GM21825 (cell line): Measurements from ENCODE around the gene SOBP.
A peak's percentile ranks its signal among the peaks of the same experiment; 100 is the strongest.

Experiments
- ATAC-seq: cut with Tn5 transposase; IDR thresholded peaks from one replicate; pipeline ENCODE4 v1.9.1; 2021; ENCODE audit warnings: mild to moderate bottlenecking, moderate library complexity; ENCODE audit not compliant: unreplicated experiment

SOBP gene

GRCh38 chr6:107611094-107611810, 121.3 kb downstream of the SOBP start:
- ATAC-seq, result no peak

GRCh38 chr6:107612762-107613415, 123.0 kb downstream of the SOBP start:
- ATAC-seq, result no peak

- no peak for ATAC-seq
Observed at GRCh38 chr6:107613651-107614379, 123.9 kb downstream of the SOBP start.

- no peak for ATAC-seq
Observed at GRCh38 chr6:107614828-107615227, 124.9 kb downstream of the SOBP start.

- no peak for ATAC-seq
Observed at GRCh38 chr6:107616775-107617174, 126.9 kb downstream of the SOBP start.

- no peak for ATAC-seq
Observed at GRCh38 chr6:107617341-107617932, 127.5 kb downstream of the SOBP start.

- peak; percentile 99 for ATAC-seq
Observed at GRCh38 chr6:107618672-107619071, 128.8 kb downstream of the SOBP start.

- ATAC-seq, result no peak
Observed at GRCh38 chr6:107620732-107621131, 130.8 kb downstream of the SOBP start.

- ATAC-seq, result no peak
Observed at GRCh38 chr6:107621229-107621937, 131.5 kb downstream of the SOBP start.

- no peak for ATAC-seq
Observed at GRCh38 chr6:107622269-107622668, 132.4 kb downstream of the SOBP start.

- ATAC-seq, result no peak
Observed at GRCh38 chr6:107624050-107624449, 134.1 kb downstream of the SOBP start.

GRCh38 chr6:107624541-107624940, 134.6 kb downstream of the SOBP start:
- ATAC-seq, result no peak

GRCh38 chr6:107625264-107625663, 135.3 kb downstream of the SOBP start:
- ATAC-seq, result no peak

GRCh38 chr6:107626645-107627044, 136.7 kb downstream of the SOBP start:
- ATAC-seq, result no peak

GRCh38 chr6:107627969-107628368, 138.1 kb downstream of the SOBP start:
- no peak for ATAC-seq

- ATAC-seq, result no peak
Observed at GRCh38 chr6:107628878-107629277, 139.0 kb downstream of the SOBP start.

GRCh38 chr6:107629548-107630129, 139.7 kb downstream of the SOBP start:
- ATAC-seq, result no peak

GRCh38 chr6:107630348-107630977, 140.5 kb downstream of the SOBP start:
- no peak for ATAC-seq

- no peak for ATAC-seq
Observed at GRCh38 chr6:107632381-107633136, 142.6 kb downstream of the SOBP start.
